ENCODE data around the gene IER5.
A peak's percentile ranks its signal among the peaks of the same experiment; 100 is the strongest.

Gene IER5

GRCh38 chr1:181135437-181135731 lies 46.9 kb downstream of the IER5 start:
- DNase-seq (ENCODE audit: low read depth): no peak

GRCh38 chr1:181135815-181136737 lies 47.6 kb downstream of the IER5 start:
- DNase-seq (ENCODE audit: low read depth): no peak

- no peak for DNase-seq (ENCODE audit: low read depth)
Observed at GRCh38 chr1:181136738-181137122, 48.2 kb downstream of the IER5 start.

- no peak for DNase-seq (ENCODE audit: low read depth)
Observed at GRCh38 chr1:181137217-181137743, 48.8 kb downstream of the IER5 start.

- no peak for DNase-seq (ENCODE audit: low read depth)
Observed at GRCh38 chr1:181139631-181140061, 51.1 kb downstream of the IER5 start.

- no peak for DNase-seq (ENCODE audit: low read depth)
Observed at GRCh38 chr1:181140398-181140797, 51.9 kb downstream of the IER5 start.

GRCh38 chr1:181140891-181141290 lies 52.4 kb downstream of the IER5 start:
- DNase-seq (ENCODE audit: low read depth): no peak

- peak; percentile 24 for DNase-seq (ENCODE audit: low read depth)
Observed at GRCh38 chr1:181141431-181141910, 53.0 kb downstream of the IER5 start.
